GM19372 (cell line): Measurements from ENCODE around the gene CD44.

Experiments
- ATAC-seq: cut with Tn5 transposase; IDR thresholded peaks from one replicate; pipeline ENCODE4 v1.9.1; 2021; ENCODE audit warnings: mild to moderate bottlenecking, low read depth, moderate library complexity; ENCODE audit not compliant: unreplicated experiment

The CD44 gene

GRCh38 chr11:35233518-35233917, 94.5 kb downstream of the CD44 start:
- ATAC-seq, result no peak

GRCh38 chr11:35234460-35235156, 95.6 kb downstream of the CD44 start:
- no peak for ATAC-seq

GRCh38 chr11:35235157-35235468, 96.1 kb downstream of the CD44 start:
- no peak for ATAC-seq

- no peak for ATAC-seq
Observed at GRCh38 chr11:35235498-35235897, 96.5 kb downstream of the CD44 start.

- no peak for ATAC-seq
Observed at GRCh38 chr11:35235936-35236666, 97.1 kb downstream of the CD44 start.

GRCh38 chr11:35236667-35237003, 97.7 kb downstream of the CD44 start:
- no peak for ATAC-seq

GRCh38 chr11:35237351-35237750, 98.4 kb downstream of the CD44 start:
- no peak for ATAC-seq

GRCh38 chr11:35237860-35238715, 99.1 kb downstream of the CD44 start:
- no peak for ATAC-seq

- no peak for ATAC-seq
Observed at GRCh38 chr11:35238882-35239281, 99.9 kb downstream of the CD44 start.

GRCh38 chr11:35239471-35240075, 100.6 kb downstream of the CD44 start:
- ATAC-seq, result no peak

GRCh38 chr11:35241083-35241482, 102.1 kb downstream of the CD44 start:
- no peak for ATAC-seq

- no peak for ATAC-seq
Observed at GRCh38 chr11:35241531-35241930, 102.6 kb downstream of the CD44 start.

- ATAC-seq, result no peak
Observed at GRCh38 chr11:35242412-35243242, 103.7 kb downstream of the CD44 start.

GRCh38 chr11:35243774-35244173, 104.8 kb downstream of the CD44 start:
- ATAC-seq, result no peak

- ATAC-seq, result no peak
Observed at GRCh38 chr11:35245056-35245455, 106.1 kb downstream of the CD44 start.

GRCh38 chr11:35245786-35246185, 106.8 kb downstream of the CD44 start:
- no peak for ATAC-seq

- ATAC-seq, result no peak
Observed at GRCh38 chr11:35246745-35247144, 107.8 kb downstream of the CD44 start.

GRCh38 chr11:35247428-35247827, 108.5 kb downstream of the CD44 start:
- ATAC-seq, result no peak

- ATAC-seq, result no peak
Observed at GRCh38 chr11:35247863-35248262, 108.9 kb downstream of the CD44 start.
